Neuronal stem cell (in vitro differentiated cells): ENCODE measurements around the gene PLD4.

Experiments used
- DNase-seq: peaks from one replicate; pipeline ENCODE4 v3.0.0-alpha.2; 2013; ENCODE audit warnings: low spot score
- H2AFZ ChIP-seq: one replicate; pipeline ENCODE4 v1.6.1; 2013; ENCODE audit warnings: mild to moderate bottlenecking, low read length, inconsistent platforms
- H2AK5ac ChIP-seq: 2 replicates; pipeline ENCODE4 v1.6.1; 2013; ENCODE audit warnings: low read depth, mild to moderate bottlenecking, inconsistent platforms, low read length, moderate library complexity, mixed read lengths
- H2BK120ac ChIP-seq: 2 replicates; pipeline ENCODE4 v1.6.1; 2013; ENCODE audit warnings: low read depth, mild to moderate bottlenecking, inconsistent platforms, low read length, moderate library complexity, mixed read lengths
- H2BK12ac ChIP-seq: one replicate; pipeline ENCODE4 v1.6.1; 2013; ENCODE audit warnings: low read length, inconsistent platforms
- H2BK15ac ChIP-seq: 2 replicates; pipeline ENCODE4 v1.6.1; 2013; ENCODE audit warnings: mild to moderate bottlenecking, low read length, inconsistent platforms, mixed read lengths
- H2BK5ac ChIP-seq: one replicate; pipeline ENCODE4 v1.6.1; 2013; ENCODE audit warnings: inconsistent platforms, mild to moderate bottlenecking, low read length, moderate library complexity
- H3K14ac ChIP-seq: one replicate; pipeline ENCODE4 v1.6.1; 2013; ENCODE audit warnings: low read length, inconsistent platforms
- H3K18ac ChIP-seq: 2 replicates; pipeline ENCODE4 v1.6.1; 2013; ENCODE audit warnings: low read length, inconsistent platforms
- H3K23ac ChIP-seq: 2 replicates; pipeline ENCODE4 v1.6.1; 2013; ENCODE audit warnings: low read depth, mild to moderate bottlenecking, mixed read lengths, low read length, inconsistent platforms; ENCODE audit not compliant: poor library complexity
- H3K27ac ChIP-seq: replicated peaks from 3 replicates; pipeline ENCODE4 v1.5.1; 2013; ENCODE audit warnings: low read length, inconsistent platforms
- H3K27me3 ChIP-seq, 3 experiments: 2 replicates each; pipeline ENCODE4 v1.6.1; 2013; ENCODE audit warnings: low read length in 3 of 3, mild to moderate bottlenecking in 2 of 3, inconsistent platforms in 1 of 3, low read depth in 1 of 3, mixed read lengths in 1 of 3, moderate library complexity in 1 of 3; ENCODE audit not compliant: control insufficient read depth in 3 of 3, insufficient read depth in 3 of 3
- H3K36me3 ChIP-seq, 2 donors: replicated peaks in 1 of 2; 2 replicates each; pipeline ENCODE4 v1.6.1; 2013; ENCODE audit warnings: low read length in 2 of 2; ENCODE audit not compliant: control insufficient read depth in 2 of 2, insufficient read depth in 2 of 2
- H3K4ac ChIP-seq: 2 replicates; pipeline ENCODE4 v1.6.1; 2013; ENCODE audit warnings: inconsistent platforms, mild to moderate bottlenecking, low read length, moderate library complexity
- H3K4me1 ChIP-seq, 2 donors: 1 replicate in 1 of 2; 2 replicates in 1 of 2; pipeline ENCODE4 v1.6.1; 2013; ENCODE audit warnings: low read length in 2 of 2, low read depth in 1 of 2; ENCODE audit not compliant: control insufficient read depth in 2 of 2, insufficient read depth in 1 of 2
- H3K4me2 ChIP-seq: one replicate; pipeline ENCODE4 v1.6.1; 2013; ENCODE audit warnings: mild to moderate bottlenecking, low read length, inconsistent platforms; ENCODE audit not compliant: insufficient read depth, poor library complexity, severe bottlenecking
- H3K4me3 ChIP-seq, 2 donors: 2 replicates each; pipeline ENCODE4 v1.5.1; 2013; ENCODE audit warnings: low read length in 2 of 2, mild to moderate bottlenecking in 2 of 2, inconsistent platforms in 1 of 2, moderate library complexity in 1 of 2
- H3K79me1 ChIP-seq: one replicate; pipeline ENCODE4 v1.6.1; 2013; ENCODE audit warnings: low read depth, mild to moderate bottlenecking, inconsistent platforms, low read length, moderate library complexity
- H3K9ac ChIP-seq: one replicate; pipeline ENCODE4 v1.6.1; 2013; ENCODE audit warnings: mild to moderate bottlenecking, low read depth, low read length, inconsistent platforms; ENCODE audit not compliant: poor library complexity
- H3K9me3 ChIP-seq, 2 donors: replicated peaks in 1 of 2; 2 replicates each; pipeline versions ENCODE3 to v1.6.1; 2013; ENCODE audit warnings: low read length in 2 of 2, mild to moderate bottlenecking in 2 of 2, inconsistent platforms in 1 of 2, low read depth in 1 of 2, mixed read lengths in 1 of 2, moderate library complexity in 1 of 2; ENCODE audit not compliant: control insufficient read depth in 2 of 2, insufficient read depth in 1 of 2
- H4K8ac ChIP-seq: one replicate; pipeline ENCODE4 v1.6.1; 2013; ENCODE audit warnings: low read depth, mild to moderate bottlenecking, inconsistent platforms, low read length, moderate library complexity
- H4K91ac ChIP-seq: one replicate; pipeline ENCODE4 v1.6.1; 2013; ENCODE audit warnings: low read length, low read depth, mild to moderate bottlenecking, inconsistent platforms; ENCODE audit not compliant: poor library complexity
- WGBS, 2 donors: extraction: QIAGEN DNeasy Blood & Tissue Kit; methylation state at CpG; one replicate each; pipeline ENCODE4 v1.1.7; 2013; ENCODE audit warnings: missing lambda C conversion rate in 2 of 2, mixed read lengths in 1 of 2; ENCODE audit not compliant: insufficient read length in 2 of 2, insufficient replicate concordance in 1 of 2; ENCODE audit errors: extremely low coverage in 2 of 2; 5-methylcytosine and 5-hydroxymethylcytosine counted together

Gene PLD4

GRCh38 chr14:104908303-104908702 is 16.4 kb upstream of the PLD4 start:
- Histone ChIP-seq H2BK120ac (no peak overlapping the region), H2AK5ac (no peak overlapping the region), H3K79me1 (no peaks in the 10 kb centered on the region), H3K4me3 (no peak overlapping the region), H3K36me3 (no peaks in the 10 kb centered on the region), H2BK15ac (no peak overlapping the region), H3K9me3 (peaks cover 2 to 28% of the 10 kb centered on the region in 2 donors), H3K4me2 (no peak overlapping the region), H3K14ac (no peak overlapping the region), H3K27ac (no peak overlapping the region), H3K27me3 (peaks cover 0 to 35% (median 0%) of the 10 kb centered on the region in 3 experiments), H4K91ac (no peak overlapping the region), H3K4me1 (no peaks in the 10 kb centered on the region), H3K23ac (no peak overlapping the region), H3K18ac (no peak overlapping the region), H3K4ac (no peak overlapping the region), H2AFZ (no peak overlapping the region), H3K9ac (no peak overlapping the region), H2BK5ac (no peak overlapping the region), H2BK12ac (no peak overlapping the region), H4K8ac (no peak overlapping the region)
- DNase-seq, result no peak
- no CpG with 5 or more reads among the region's 1 CpG for WGBS, 2 donors

GRCh38 chr14:104912053-104912452 is 12.6 kb upstream of the PLD4 start:
- H2AFZ ChIP-seq, result no peak overlapping the region
- no peaks in the 10 kb centered on the region for H3K79me1 ChIP-seq
- no peak overlapping the region for H4K8ac ChIP-seq
- H3K23ac ChIP-seq, result no peak overlapping the region
- H3K18ac ChIP-seq, result no peak overlapping the region
- no peak for DNase-seq
- no CpG with 5 or more reads among the region's 3 CpGs for WGBS, 2 donors
- H3K27me3 ChIP-seq, result peaks cover 0 to 17% (median 0%) of the 10 kb centered on the region in 3 experiments
- no peak overlapping the region for H2AK5ac ChIP-seq
- no peak overlapping the region for H3K27ac ChIP-seq
- H3K4me3 ChIP-seq, result no peak overlapping the region
- no peak overlapping the region for H4K91ac ChIP-seq
- H3K36me3 ChIP-seq, result no peaks in the 10 kb centered on the region
- H3K4ac ChIP-seq, result no peak overlapping the region
- H3K4me2 ChIP-seq, result no peak overlapping the region
- no peak overlapping the region for H3K14ac ChIP-seq
- H3K4me1 ChIP-seq, result peaks cover 0 to 2% of the 10 kb centered on the region in 2 donors
- no peak overlapping the region for H2BK120ac ChIP-seq
- no peak overlapping the region for H2BK15ac ChIP-seq
- H3K9ac ChIP-seq, result no peak overlapping the region
- no peak overlapping the region for H2BK12ac ChIP-seq
- peaks cover 0 to 22% of the 10 kb centered on the region in 2 donors for H3K9me3 ChIP-seq
- H2BK5ac ChIP-seq, result no peak overlapping the region

GRCh38 chr14:104913435-104913834 is 11.2 kb upstream of the PLD4 start:
- Histone ChIP-seq H3K4me2 (no peak overlapping the region), H2AK5ac (no peak overlapping the region), H3K14ac (no peak overlapping the region), H2BK12ac (no peak overlapping the region), H3K4me3 (no peak overlapping the region), H3K27ac (no peak overlapping the region), H3K27me3 (peaks cover 0 to 6% (median 0%) of the 10 kb centered on the region in 3 experiments), H3K36me3 (no peaks in the 10 kb centered on the region), H3K4me1 (peaks cover 0 to 5% of the 10 kb centered on the region in 2 donors), H3K18ac (no peak overlapping the region), H3K79me1 (no peaks in the 10 kb centered on the region), H3K9me3 (peaks cover 0 to 16% of the 10 kb centered on the region in 2 donors), H2BK120ac (no peak overlapping the region), H3K9ac (no peak overlapping the region), H3K23ac (no peak overlapping the region), H3K4ac (no peak overlapping the region), H2AFZ (no peak overlapping the region), H4K8ac (no peak overlapping the region), H2BK15ac (no peak overlapping the region), H4K91ac (no peak overlapping the region), H2BK5ac (no peak overlapping the region)
- WGBS, 2 donors, result no CpG with 5 or more reads among the region's 7 CpGs
- no peak for DNase-seq

GRCh38 chr14:104917116-104917515 is 7.6 kb upstream of the PLD4 start:
- Histone ChIP-seq H3K4me3 (no peak overlapping the region), H3K4ac (no peak overlapping the region), H3K4me2 (no peak overlapping the region), H3K36me3 (no peaks in the 10 kb centered on the region), H3K27ac (no peak overlapping the region), H2BK5ac (no peak overlapping the region), H3K18ac (no peak overlapping the region), H3K9me3 (peaks cover 0 to 6% of the 10 kb centered on the region in 2 donors), H3K23ac (no peak overlapping the region), H2BK12ac (no peak overlapping the region), H3K9ac (no peak overlapping the region), H2BK120ac (no peak overlapping the region), H2AFZ (no peak overlapping the region), H3K14ac (no peak overlapping the region), H3K4me1 (peaks cover 0 to 5% of the 10 kb centered on the region in 2 donors), H3K27me3 (peaks cover 0 to 2% (median 0%) of the 10 kb centered on the region in 3 experiments), H3K79me1 (no peaks in the 10 kb centered on the region), H2BK15ac (no peak overlapping the region), H2AK5ac (no peak overlapping the region), H4K91ac (no peak overlapping the region), H4K8ac (no peak overlapping the region)
- WGBS, 2 donors, result no CpG with 5 or more reads among the region's 9 CpGs
- no peak for DNase-seq
